B cell (primary cell): Measurements from ENCODE around the gene KCNK17. TPM values are rescaled to one million over a fixed set of nuclear protein-coding genes. Genes with fewer than 3 reads are reported as not detected.

Source experiments
- ATAC-seq: fragments of 200-7000 bp; cut with Tn5 transposase; one replicate; pipeline ENCODE4 v1.10.0; 2021; ENCODE audit warnings: low read depth, mild to moderate bottlenecking, moderate number of reproducible peaks, moderate library complexity
- CTCF ChIA-PET: fragments of 350-600 bp; sonication (Branson Sonifier 250); formaldehyde crosslinking; loops from one replicate; lab custom pipeline; 2021; ENCODE audit warnings: antibody characterized with exemption, inconsistent platforms; lab: Charles Lee
- POLR2A ChIA-PET: fragments of 350-600 bp; sonication (Branson Sonifier 250); formaldehyde crosslinking; loops from one replicate; lab custom pipeline; 2021; ENCODE audit warnings: antibody characterized with exemption; lab: Charles Lee
- DNase-seq: peaks from one replicate; pipeline ENCODE4 v3.0.0; 2013
- H2AFZ ChIP-seq: 2 replicates; pipeline ENCODE4 v1.6.1; 2012; ENCODE audit warnings: mild to moderate bottlenecking, low read depth, low read length; ENCODE audit not compliant: insufficient read depth, poor library complexity, severe bottlenecking
- H3K27ac ChIP-seq, 2 donors: 1 replicate in 1 of 2; 2 replicates in 1 of 2; pipeline ENCODE4 v1.5.1; 2012 to 2013; ENCODE audit warnings: low read length in 2 of 2, mild to moderate bottlenecking in 2 of 2, moderate library complexity in 1 of 2
- H3K27me3 ChIP-seq, 4 experiments: fragments of 200-600 bp in 1 of 4; sonication (generic) in 1 of 4; replicated peaks in 1 of 4; 1 replicate in 2 of 4; 2 replicates in 2 of 4; pipeline versions ENCODE4 v1.6.1 to v1.7.0; 2013 to 2016; ENCODE audit warnings: low read length in 3 of 4, mild to moderate bottlenecking in 2 of 4, mixed read lengths in 1 of 4, moderate library complexity in 1 of 4; ENCODE audit not compliant: insufficient read depth in 4 of 4, control insufficient read depth in 3 of 4; ENCODE audit errors: control extremely low read depth in 1 of 4
- H3K36me3 ChIP-seq, 2 experiments: replicated peaks in 1 of 2; 1 replicate in 1 of 2; 2 replicates in 1 of 2; pipeline versions ENCODE4 v1.6.1 to v1.7.1; 2013; ENCODE audit warnings: low read length in 1 of 2; ENCODE audit not compliant: insufficient read depth in 2 of 2, control insufficient read depth in 1 of 2; ENCODE audit errors: control extremely low read depth in 1 of 2, extremely low read depth in 1 of 2
- H3K4me1 ChIP-seq, 2 donors: fragments of 200-600 bp in 1 of 2; sonication (generic) in 1 of 2; 1 replicate in 1 of 2; 2 replicates in 1 of 2; pipeline versions ENCODE4 v1.5.1 to v1.6.1; 2013 to 2017; ENCODE audit warnings: low read length in 2 of 2; ENCODE audit not compliant: control insufficient read depth in 2 of 2, insufficient read depth in 2 of 2
- H3K4me2 ChIP-seq: replicated peaks from 2 replicates; pipeline ENCODE3; 2012; ENCODE audit warnings: mild to moderate bottlenecking, low read depth, low read length; ENCODE audit not compliant: poor library complexity, severe bottlenecking
- H3K4me3 ChIP-seq, 5 experiments: fragments of 200-600 bp in 1 of 5; sonication (generic) in 1 of 5; 1 replicate in 3 of 5; 2 replicates in 2 of 5; pipeline versions ENCODE4 v1.5.1 to v1.7.0; 2011 to 2016; ENCODE audit warnings: low read length in 4 of 5, mild to moderate bottlenecking in 4 of 5, low read depth in 2 of 5, control low read depth in 1 of 5, moderate library complexity in 1 of 5; ENCODE audit not compliant: insufficient read depth in 1 of 5; ENCODE audit errors: control extremely low read depth in 1 of 5, extremely low read depth in 1 of 5
- H3K79me2 ChIP-seq: fragments of 200-600 bp; sonication (generic); one replicate; pipeline ENCODE4 v1.6.0; 2016; ENCODE audit warnings: low read length; ENCODE audit not compliant: control insufficient read depth, insufficient read depth
- H3K9ac ChIP-seq: fragments of 200-600 bp; sonication (generic); 2 replicates; pipeline ENCODE4 v1.6.1; 2017; ENCODE audit warnings: mild to moderate bottlenecking, low read length, moderate library complexity
- H3K9me3 ChIP-seq, 3 donors: one replicate each; pipeline versions ENCODE4 v1.6.1 to v1.7.1; 2013; ENCODE audit warnings: low read length in 2 of 3; ENCODE audit not compliant: control insufficient read depth in 2 of 3, insufficient read depth in 1 of 3; ENCODE audit errors: control extremely low read depth in 1 of 3
- H4K20me1 ChIP-seq: 2 replicates; pipeline ENCODE4 v1.6.0; 2012; ENCODE audit warnings: mild to moderate bottlenecking, low read length; ENCODE audit not compliant: insufficient read depth, control insufficient read depth, poor library complexity, severe bottlenecking
- H3K27ac Mint-ChIP-seq: one replicate; pipeline ENCODE4 v1.8.0; 2021; ENCODE audit warnings: mixed read lengths
- H3K27me3 Mint-ChIP-seq: one replicate; pipeline ENCODE4 v1.8.0; 2021; ENCODE audit warnings: mixed read lengths
- H3K4me1 Mint-ChIP-seq: one replicate; pipeline ENCODE4 v1.8.0; 2021; ENCODE audit warnings: mixed read lengths
- H3K4me3 Mint-ChIP-seq: one replicate; pipeline ENCODE4 v1.8.0; 2021; ENCODE audit warnings: mixed read lengths
- H3K9me3 Mint-ChIP-seq: one replicate; pipeline ENCODE4 v1.8.0; 2022; ENCODE audit warnings: mixed read lengths; ENCODE audit not compliant: insufficient read depth
- EZH2 ChIP-seq: IDR thresholded peaks from 2 replicates; pipeline ENCODE4 v1.6.1; 2012; ENCODE audit warnings: borderline replicate concordance, low read depth, mild to moderate bottlenecking, moderate library complexity, low read length; ENCODE audit not compliant: insufficient read depth, poor library complexity, severe bottlenecking
- whole genome bisulfite sequencing: methylation state at CpG from one replicate; pipeline ENCODE4 v1.1.5; 2013; ENCODE audit warnings: missing lambda C conversion rate; ENCODE audit not compliant: insufficient coverage; 5-methylcytosine and 5-hydroxymethylcytosine counted together
- intact Hi-C: fragments of 100-400 bp; cut with micrococcal nuclease; formaldehyde crosslinking; loops from one replicate; pipeline ENCODE4 v1.10.0; 2022
- polyA plus RNA-seq: library from polyadenylated mRNA; depleted of rRNA; stranded (reverse); fragments of >200 nt; gene quantifications from 2 replicates; pipeline ENCODE4 v1.2.3, GENCODE V29; 2012
- total RNA-seq, 2 donors: library from RNA; stranded (reverse); fragments of 120-200 nt in 1 of 2; gene quantifications; 1 replicate in 1 of 2; 2 replicates in 1 of 2; pipeline versions ENCODE4 v1.2.3 to v1.2.4, GENCODE V29; 2013 to 2022
- TF ChIP-seq, protein P1 (sequence below): fragments of 200-600 bp; IDR thresholded peaks from one replicate; pipeline ENCODE4 v1.8.0; 2022; ENCODE audit warnings: antibody characterized with exemption, mild to moderate bottlenecking

Gene KCNK17
- total and polyA plus RNA-seq, 2 donors (not counting 1 experiment from before 2014, with no cell fraction given): not detected

DNA sequence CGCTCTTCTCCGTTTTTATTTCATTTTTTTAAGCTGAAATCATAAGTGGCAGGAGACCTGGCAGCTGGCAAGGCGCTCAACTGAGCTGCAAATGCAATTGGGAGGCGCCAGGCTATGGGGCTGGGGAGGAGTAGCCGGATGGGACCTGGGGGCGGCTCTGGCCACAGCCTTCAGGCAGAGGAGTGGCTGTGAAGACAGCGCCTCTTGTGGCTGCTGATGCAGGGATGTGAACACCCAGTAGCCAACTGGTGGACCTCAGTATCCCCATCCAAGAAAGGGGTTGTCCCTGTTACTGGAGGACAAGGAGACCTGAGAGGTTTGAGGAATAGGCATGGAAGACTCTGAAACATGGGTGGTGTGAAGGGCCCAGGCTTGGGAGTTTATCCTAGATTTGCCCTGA lies 12.6 kb downstream of the KCNK17 start:
- Histone ChIP-seq H3K36me3 (no peaks in the 10 kb centered on the region), H2AFZ (no peak overlapping the region), H3K27me3 (peaks cover 0 to 4% (median 0%) of the 10 kb centered on the region in 4 experiments), H3K9me3 (peaks cover 0 to 5% (median 0%) of the 10 kb centered on the region in 3 donors), H3K4me2 (no peak overlapping the region), H3K27ac (no peak overlapping the region), H3K79me2 (no peaks in the 10 kb centered on the region), H3K9ac (no peak overlapping the region), H3K4me1 (peaks cover 4 to 7% of the 10 kb centered on the region in 2 donors), H4K20me1 (no peaks in the 10 kb centered on the region), H3K4me3 (no peak overlapping the region)
- intact Hi-C loops: no loop called here
- TF ChIP-seq, protein P1, sequence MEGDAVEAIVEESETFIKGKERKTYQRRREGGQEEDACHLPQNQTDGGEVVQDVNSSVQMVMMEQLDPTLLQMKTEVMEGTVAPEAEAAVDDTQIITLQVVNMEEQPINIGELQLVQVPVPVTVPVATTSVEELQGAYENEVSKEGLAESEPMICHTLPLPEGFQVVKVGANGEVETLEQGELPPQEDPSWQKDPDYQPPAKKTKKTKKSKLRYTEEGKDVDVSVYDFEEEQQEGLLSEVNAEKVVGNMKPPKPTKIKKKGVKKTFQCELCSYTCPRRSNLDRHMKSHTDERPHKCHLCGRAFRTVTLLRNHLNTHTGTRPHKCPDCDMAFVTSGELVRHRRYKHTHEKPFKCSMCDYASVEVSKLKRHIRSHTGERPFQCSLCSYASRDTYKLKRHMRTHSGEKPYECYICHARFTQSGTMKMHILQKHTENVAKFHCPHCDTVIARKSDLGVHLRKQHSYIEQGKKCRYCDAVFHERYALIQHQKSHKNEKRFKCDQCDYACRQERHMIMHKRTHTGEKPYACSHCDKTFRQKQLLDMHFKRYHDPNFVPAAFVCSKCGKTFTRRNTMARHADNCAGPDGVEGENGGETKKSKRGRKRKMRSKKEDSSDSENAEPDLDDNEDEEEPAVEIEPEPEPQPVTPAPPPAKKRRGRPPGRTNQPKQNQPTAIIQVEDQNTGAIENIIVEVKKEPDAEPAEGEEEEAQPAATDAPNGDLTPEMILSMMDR: no peak
- no peak for TF ChIP-seq EZH2
- Mint-ChIP-seq H3K4me3 (no peak overlapping the region), H3K9me3 (no peaks in the 10 kb centered on the region), H3K27me3 (peaks cover 10% of the 10 kb centered on the region), H3K27ac (no peak overlapping the region), H3K4me1 (peaks cover 4% of the 10 kb centered on the region)
- DNase-seq (no peak), ATAC-seq (no peak)
- WGBS: 89% methylated on average over 7 of the region's 7 CpGs
- ChIA-PET CTCF (interaction anchor here (2.8 to 11.7 kb wide), 3 partner anchors 9 to 429 kb away, joined by 11 to 241 read pairs (median 102); no protein-coding TSS in a partner anchor), POLR2A (no interaction called here)

DNA sequence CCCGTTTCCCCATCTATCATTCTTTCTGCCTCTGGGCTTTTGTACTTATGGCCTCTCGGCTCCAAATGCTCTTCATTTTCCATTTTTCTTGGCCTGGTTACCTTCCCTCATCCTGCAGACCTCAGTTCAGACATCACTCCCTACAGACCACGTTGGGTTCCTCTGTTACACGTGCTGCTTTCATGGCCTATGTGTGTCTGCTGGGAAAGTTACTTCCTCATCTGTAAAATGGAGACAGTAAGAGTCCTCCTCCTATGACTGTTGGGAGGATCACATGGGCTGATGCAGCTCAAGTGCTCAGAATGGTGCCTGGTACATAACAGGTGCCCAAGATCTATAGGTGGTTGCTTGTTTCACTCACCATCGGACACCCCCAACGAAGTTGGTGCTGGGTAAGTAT lies 13.5 kb downstream of the KCNK17 start:
- ChIA-PET POLR2A (no interaction called here), CTCF (interaction anchor here (0.7 to 11.7 kb wide), 5 partner anchors 9 to 428 kb away, joined by 3 to 241 read pairs (median 11); no protein-coding TSS in a partner anchor)
- Mint-ChIP-seq H3K4me3 (no peak overlapping the region), H3K4me1 (peaks cover 4% of the 10 kb centered on the region), H3K9me3 (no peaks in the 10 kb centered on the region), H3K27ac (no peak overlapping the region), H3K27me3 (peaks cover 10% of the 10 kb centered on the region)
- WGBS: 88% methylated on average over 2 of the region's 6 CpGs
- H3K27ac ChIP-seq: no peak overlapping the region
- peaks cover 0 to 4% (median 0%) of the 10 kb centered on the region in 4 experiments for H3K27me3 ChIP-seq
- H3K4me3 ChIP-seq: no peak overlapping the region
- intact Hi-C loops: no loop called here
- no peaks in the 10 kb centered on the region for H3K79me2 ChIP-seq
- H3K9ac ChIP-seq: no peak overlapping the region
- no peak overlapping the region for H2AFZ ChIP-seq
- no peak overlapping the region for H3K4me2 ChIP-seq
- no peak for DNase-seq
- no peaks in the 10 kb centered on the region for H4K20me1 ChIP-seq
- peaks cover 4 to 7% of the 10 kb centered on the region in 2 donors for H3K4me1 ChIP-seq
- TF ChIP-seq, protein P1: no peak
- no peak for TF ChIP-seq EZH2
- H3K36me3 ChIP-seq: no peaks in the 10 kb centered on the region
- no peak for ATAC-seq
- H3K9me3 ChIP-seq: peaks cover 0 to 5% (median 0%) of the 10 kb centered on the region in 3 donors
